ENCODE measurements around the gene VWA5B1. TPM values are rescaled to one million over a fixed set of nuclear protein-coding genes. Genes with fewer than 3 reads are reported as not detected.

The VWA5B1 gene
- polyA plus RNA-seq, 1 donor (not counting 4 experiments of a cell fraction or from before 2014, with no cell fraction given) = not detected

DNA sequence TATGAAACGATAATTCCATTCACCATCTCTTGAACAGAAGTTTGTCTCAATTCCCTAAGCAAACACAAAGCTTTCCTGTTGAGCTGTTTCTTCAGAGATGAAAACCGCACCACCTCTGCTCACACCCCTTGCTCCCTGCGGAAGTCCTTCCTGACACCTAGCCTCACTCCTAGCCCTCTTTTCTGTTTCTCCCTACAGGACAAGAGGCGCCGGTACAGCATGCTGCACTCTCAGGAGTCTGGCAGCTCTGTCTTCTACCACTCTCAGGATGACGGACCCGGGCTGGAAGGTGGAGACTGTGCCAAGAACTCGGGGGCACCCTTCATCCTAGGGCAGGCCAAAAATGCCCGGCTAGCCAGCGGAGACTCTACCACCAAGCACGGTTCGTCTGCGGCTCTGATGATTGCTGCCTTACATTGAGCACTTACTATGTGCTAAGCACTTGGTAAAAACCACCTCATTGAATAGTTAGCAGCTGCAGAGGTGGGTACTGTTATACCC lies 45.5 kb downstream of the VWA5B1 start:
- H3K4me1 ChIP-seq (ENCODE audit: control insufficient read depth, extremely low read depth, insufficient read depth, low read length) = no peaks in the 10 kb centered on the region
- H3K9me1 ChIP-seq (ENCODE audit: control insufficient read depth, extremely low read depth, insufficient read depth, low read length) = no peaks in the 10 kb centered on the region
- no peak for TF ChIP-seq CTCF (optimal IDR thresholded peaks at IDR 0.05 in 1 of 3, IDR thresholded peaks at IDR 0.05 in 1 of 3, conservative IDR thresholded peaks at IDR 0.05 in 1 of 3; ENCODE audit: extremely low read depth in 1 of 3, insufficient read depth in 2 of 3, low read length in 3 of 3)
- no peak for TF ChIP-seq EZH2 (IDR thresholded peaks at IDR 0.05; ENCODE audit: low read length)
- no peaks in the 10 kb centered on the region for H3K79me2 ChIP-seq (ENCODE audit: control insufficient read depth, insufficient read depth, low read length)
- no peak for DNase-seq (ENCODE audit: low read depth, low spot score)
- no peak overlapping the region for H2AFZ ChIP-seq (ENCODE audit: control insufficient read depth, low read length)
- H4K20me1 ChIP-seq (ENCODE audit: control insufficient read depth, extremely low read depth, insufficient read depth, low read length) = no peaks in the 10 kb centered on the region
- dilution Hi-C loops (cut with MboI; ENCODE audit: extremely low pct_ligation_motif_present, low sequenced_read_pairs) = no loop called here
- H3K4me2 ChIP-seq (ENCODE audit: control insufficient read depth, extremely low read depth, insufficient read depth, low read depth, low read length) = no peak overlapping the region
- peaks cover 4% of the 10 kb centered on the region for H3K27me3 ChIP-seq (ENCODE audit: control insufficient read depth, extremely low read depth, insufficient read depth, low read length)
- no peak overlapping the region for H3K4me3 ChIP-seq (ENCODE audit: control insufficient read depth in 2 of 3, extremely low read depth in 1 of 3, insufficient read depth in 2 of 3, low read depth in 1 of 3, low read length in 3 of 3)
- FAIRE-seq = no peak
- no peaks in the 10 kb centered on the region for H3K36me3 ChIP-seq (ENCODE audit: control insufficient read depth in 2 of 2, extremely low read depth in 1 of 2, insufficient read depth in 2 of 2, low read length in 2 of 2)
- H3K9ac ChIP-seq (ENCODE audit: control insufficient read depth, extremely low read depth, insufficient read depth, low read length) = no peak overlapping the region
- no peak overlapping the region for H3K27ac ChIP-seq (ENCODE audit: control insufficient read depth, insufficient read depth, low read length)
- no peaks in the 10 kb centered on the region for H3K9me3 ChIP-seq (ENCODE audit: control insufficient read depth, low read depth, low read length)

DNA sequence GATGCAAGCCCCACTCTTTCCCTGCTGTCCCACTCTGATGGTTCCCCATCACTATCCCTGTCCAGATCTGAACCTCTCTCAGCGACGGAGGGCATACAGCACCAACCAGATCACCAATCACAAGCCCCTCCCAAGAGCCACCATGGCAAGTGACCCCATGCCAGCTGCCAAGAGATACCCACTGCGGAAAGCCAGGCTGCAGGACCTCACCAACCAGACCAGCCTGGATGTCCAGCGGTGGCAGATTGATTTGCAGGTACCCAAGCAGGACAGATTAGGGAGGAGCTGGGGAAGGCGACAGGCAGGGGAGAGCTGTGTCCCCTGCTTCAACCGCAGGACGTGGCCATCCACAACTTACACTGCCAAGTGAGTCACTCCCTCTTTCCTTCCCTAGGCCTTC lies 46.9 kb downstream of the VWA5B1 start:
- H3K79me2 ChIP-seq (ENCODE audit: control insufficient read depth, insufficient read depth, low read length) = no peaks in the 10 kb centered on the region
- no peak overlapping the region for H3K9ac ChIP-seq (ENCODE audit: control insufficient read depth, extremely low read depth, insufficient read depth, low read length)
- H3K4me1 ChIP-seq (ENCODE audit: control insufficient read depth, extremely low read depth, insufficient read depth, low read length) = no peaks in the 10 kb centered on the region
- H4K20me1 ChIP-seq (ENCODE audit: control insufficient read depth, extremely low read depth, insufficient read depth, low read length) = no peaks in the 10 kb centered on the region
- no peak for TF ChIP-seq CTCF (optimal IDR thresholded peaks at IDR 0.05 in 1 of 3, IDR thresholded peaks at IDR 0.05 in 1 of 3, conservative IDR thresholded peaks at IDR 0.05 in 1 of 3; ENCODE audit: extremely low read depth in 1 of 3, insufficient read depth in 2 of 3, low read length in 3 of 3)
- TF ChIP-seq EZH2 (IDR thresholded peaks at IDR 0.05; ENCODE audit: low read length) = no peak
- H3K9me3 ChIP-seq (ENCODE audit: control insufficient read depth, low read depth, low read length) = no peaks in the 10 kb centered on the region
- no peaks in the 10 kb centered on the region for H3K36me3 ChIP-seq (ENCODE audit: control insufficient read depth in 2 of 2, extremely low read depth in 1 of 2, insufficient read depth in 2 of 2, low read length in 2 of 2)
- H3K27ac ChIP-seq (ENCODE audit: control insufficient read depth, insufficient read depth, low read length) = no peak overlapping the region
- dilution Hi-C loops (cut with MboI; ENCODE audit: extremely low pct_ligation_motif_present, low sequenced_read_pairs) = no loop called here
- DNase-seq (ENCODE audit: low read depth, low spot score) (no peak), FAIRE-seq (no peak)
- H3K4me3 ChIP-seq (ENCODE audit: control insufficient read depth in 2 of 3, extremely low read depth in 1 of 3, insufficient read depth in 2 of 3, low read depth in 1 of 3, low read length in 3 of 3) = no peak overlapping the region
- peaks cover 10% of the 10 kb centered on the region for H3K27me3 ChIP-seq (ENCODE audit: control insufficient read depth, extremely low read depth, insufficient read depth, low read length)
- H2AFZ ChIP-seq (ENCODE audit: control insufficient read depth, low read length) = no peak overlapping the region
- no peak overlapping the region for H3K4me2 ChIP-seq (ENCODE audit: control insufficient read depth, extremely low read depth, insufficient read depth, low read depth, low read length)
- H3K9me1 ChIP-seq (ENCODE audit: control insufficient read depth, extremely low read depth, insufficient read depth, low read length) = no peaks in the 10 kb centered on the region

Measured in keratinocyte (primary cell).